Measurements from ENCODE around the gene EMC6.

GRCh38 chr17:3688852-3689261 lies 20.2 kb downstream of the EMC6 start:
- TF ChIP-seq POLR2A (IDR thresholded peaks at IDR 0.05; ENCODE audit: low read depth, low read length) (no peak), POLR2AphosphoS5 (IDR thresholded peaks at IDR 0.05; ENCODE audit: low read depth, low read length) (no peak)

Measured in GM12892 (cell line).